Measurements from ENCODE around the gene GDPD2.

GDPD2 gene

DNA sequence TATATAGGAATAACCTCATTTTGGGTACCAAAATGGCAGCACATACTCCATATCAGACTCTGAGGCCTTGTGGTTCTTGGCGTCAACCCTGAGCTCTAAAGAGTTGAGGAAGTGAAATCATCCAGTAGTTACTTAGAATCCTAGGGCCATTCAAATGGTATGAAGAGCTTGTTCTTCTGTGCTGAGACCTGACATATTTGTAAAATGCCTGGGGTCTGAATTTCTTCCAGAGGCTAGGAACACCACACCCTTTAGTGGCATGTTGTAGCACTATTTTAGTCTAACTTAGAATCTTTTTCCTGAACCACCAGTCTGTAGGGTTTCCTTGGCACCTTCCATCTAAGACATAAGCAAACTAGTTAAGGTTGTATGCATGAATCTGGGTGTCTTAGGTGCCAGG is 18.1 kb upstream of the GDPD2 start:
- TF ChIP-seq TEAD4 (IDR thresholded peaks at IDR 0.05) (no peak), FOXM1 (IDR thresholded peaks at IDR 0.05; ENCODE audit: borderline replicate concordance, low read depth) (no peak), EP300 (IDR thresholded peaks at IDR 0.05; ENCODE audit: borderline replicate concordance) (no peak)

DNA sequence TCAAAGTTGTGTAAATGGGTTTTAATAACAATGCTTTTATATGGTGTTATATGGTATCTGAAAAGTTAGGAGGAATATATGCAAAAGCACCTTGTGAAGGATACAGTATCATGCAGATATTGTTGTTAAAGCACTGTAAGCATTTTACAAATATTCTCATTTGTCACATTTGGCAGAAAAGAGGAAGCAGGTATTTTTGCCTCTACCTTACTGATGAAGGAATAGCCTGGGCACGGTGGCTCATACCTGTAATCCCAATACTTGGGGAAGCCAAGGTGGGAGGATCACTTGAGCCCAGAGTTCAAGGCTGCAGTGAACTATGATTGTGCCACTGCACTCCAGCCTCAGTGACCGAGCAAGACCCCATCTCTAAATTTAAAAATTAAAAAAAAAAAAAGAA is 12.2 kb upstream of the GDPD2 start:
- TF ChIP-seq TAF1 (IDR thresholded peaks at IDR 0.05; ENCODE audit: low read depth): no peak
- no peak for TF ChIP-seq ZBTB7A (IDR thresholded peaks at IDR 0.05; ENCODE audit: low read depth)
- TF ChIP-seq RAD21 (IDR thresholded peaks at IDR 0.05; ENCODE audit: low read depth): no peak
- no peak for TF ChIP-seq TEAD4 (IDR thresholded peaks at IDR 0.05)
- TF ChIP-seq TCF12 (IDR thresholded peaks at IDR 0.05; ENCODE audit: low read depth): no peak
- TF ChIP-seq, protein P1, sequence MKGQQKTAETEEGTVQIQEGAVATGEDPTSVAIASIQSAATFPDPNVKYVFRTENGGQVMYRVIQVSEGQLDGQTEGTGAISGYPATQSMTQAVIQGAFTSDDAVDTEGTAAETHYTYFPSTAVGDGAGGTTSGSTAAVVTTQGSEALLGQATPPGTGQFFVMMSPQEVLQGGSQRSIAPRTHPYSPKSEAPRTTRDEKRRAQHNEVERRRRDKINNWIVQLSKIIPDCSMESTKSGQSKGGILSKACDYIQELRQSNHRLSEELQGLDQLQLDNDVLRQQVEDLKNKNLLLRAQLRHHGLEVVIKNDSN (IDR thresholded peaks at IDR 0.05): no peak
- no peak for TF ChIP-seq CEBPB (IDR thresholded peaks at IDR 0.05)
- no peak for TF ChIP-seq FOXM1 (IDR thresholded peaks at IDR 0.05; ENCODE audit: borderline replicate concordance, low read depth)
- TF ChIP-seq EGR1 (IDR thresholded peaks at IDR 0.05): no peak
- no peak for TF ChIP-seq YY1 (IDR thresholded peaks at IDR 0.05; ENCODE audit: low read depth)
- no peak for TF ChIP-seq CREB1 (IDR thresholded peaks at IDR 0.05; ENCODE audit: low read depth)
- TF ChIP-seq EP300 (IDR thresholded peaks at IDR 0.05; ENCODE audit: borderline replicate concordance): no peak
- TF ChIP-seq, protein P2, sequence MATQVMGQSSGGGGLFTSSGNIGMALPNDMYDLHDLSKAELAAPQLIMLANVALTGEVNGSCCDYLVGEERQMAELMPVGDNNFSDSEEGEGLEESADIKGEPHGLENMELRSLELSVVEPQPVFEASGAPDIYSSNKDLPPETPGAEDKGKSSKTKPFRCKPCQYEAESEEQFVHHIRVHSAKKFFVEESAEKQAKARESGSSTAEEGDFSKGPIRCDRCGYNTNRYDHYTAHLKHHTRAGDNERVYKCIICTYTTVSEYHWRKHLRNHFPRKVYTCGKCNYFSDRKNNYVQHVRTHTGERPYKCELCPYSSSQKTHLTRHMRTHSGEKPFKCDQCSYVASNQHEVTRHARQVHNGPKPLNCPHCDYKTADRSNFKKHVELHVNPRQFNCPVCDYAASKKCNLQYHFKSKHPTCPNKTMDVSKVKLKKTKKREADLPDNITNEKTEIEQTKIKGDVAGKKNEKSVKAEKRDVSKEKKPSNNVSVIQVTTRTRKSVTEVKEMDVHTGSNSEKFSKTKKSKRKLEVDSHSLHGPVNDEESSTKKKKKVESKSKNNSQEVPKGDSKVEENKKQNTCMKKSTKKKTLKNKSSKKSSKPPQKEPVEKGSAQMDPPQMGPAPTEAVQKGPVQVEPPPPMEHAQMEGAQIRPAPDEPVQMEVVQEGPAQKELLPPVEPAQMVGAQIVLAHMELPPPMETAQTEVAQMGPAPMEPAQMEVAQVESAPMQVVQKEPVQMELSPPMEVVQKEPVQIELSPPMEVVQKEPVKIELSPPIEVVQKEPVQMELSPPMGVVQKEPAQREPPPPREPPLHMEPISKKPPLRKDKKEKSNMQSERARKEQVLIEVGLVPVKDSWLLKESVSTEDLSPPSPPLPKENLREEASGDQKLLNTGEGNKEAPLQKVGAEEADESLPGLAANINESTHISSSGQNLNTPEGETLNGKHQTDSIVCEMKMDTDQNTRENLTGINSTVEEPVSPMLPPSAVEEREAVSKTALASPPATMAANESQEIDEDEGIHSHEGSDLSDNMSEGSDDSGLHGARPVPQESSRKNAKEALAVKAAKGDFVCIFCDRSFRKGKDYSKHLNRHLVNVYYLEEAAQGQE (IDR thresholded peaks at IDR 0.05; ENCODE audit: low read depth): no peak

DNA sequence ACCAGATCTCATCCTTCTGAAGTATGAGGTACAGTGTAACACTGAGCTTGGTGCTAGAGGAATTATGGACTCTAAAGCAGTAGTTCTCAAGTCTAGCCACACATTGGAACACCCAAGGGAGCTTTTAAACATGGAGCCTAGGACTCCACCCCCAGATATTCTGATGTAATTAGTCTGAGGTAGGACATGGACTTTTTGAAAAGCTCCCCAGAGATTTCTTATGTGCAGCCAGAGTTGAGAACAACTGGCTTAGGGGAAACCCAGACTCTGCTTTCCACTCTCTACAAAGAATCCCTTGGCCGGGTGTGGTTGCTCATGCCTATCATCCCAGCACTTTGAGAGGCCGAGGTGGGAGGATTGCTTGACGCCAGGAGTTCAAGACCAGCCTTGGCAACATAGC is 11.6 kb upstream of the GDPD2 start:
- TF ChIP-seq ZBTB7A (IDR thresholded peaks at IDR 0.05; ENCODE audit: low read depth): no peak
- no peak for TF ChIP-seq YY1 (IDR thresholded peaks at IDR 0.05; ENCODE audit: low read depth)
- no peak for TF ChIP-seq TEAD4 (IDR thresholded peaks at IDR 0.05)
- TF ChIP-seq CEBPB (IDR thresholded peaks at IDR 0.05): no peak
- TF ChIP-seq FOXM1 (IDR thresholded peaks at IDR 0.05; ENCODE audit: borderline replicate concordance, low read depth): no peak
- TF ChIP-seq RAD21 (IDR thresholded peaks at IDR 0.05; ENCODE audit: low read depth): no peak
- TF ChIP-seq EP300 (IDR thresholded peaks at IDR 0.05; ENCODE audit: borderline replicate concordance): no peak

DNA sequence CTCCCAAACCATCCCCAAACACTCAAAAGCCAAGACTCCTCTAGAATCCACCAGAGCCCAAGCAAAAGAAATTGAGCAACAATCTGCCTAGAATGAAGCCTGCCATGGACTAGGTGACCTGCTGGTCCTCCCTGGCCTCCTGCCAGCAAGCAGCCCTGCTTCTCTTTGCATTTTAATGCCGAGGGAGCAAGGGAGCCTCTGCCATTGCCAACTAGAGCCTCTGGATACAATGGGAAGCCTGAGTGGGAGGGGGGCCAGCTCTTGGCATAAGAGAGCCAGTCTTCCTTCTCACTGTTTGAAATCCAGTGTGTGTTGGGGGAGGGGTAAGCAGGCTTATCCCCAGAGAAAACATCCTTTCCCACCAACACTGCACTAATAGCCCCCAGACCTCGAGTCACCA is 1.5 kb upstream of the GDPD2 start:
- no peak for TF ChIP-seq TAF1 (IDR thresholded peaks at IDR 0.05; ENCODE audit: low read depth)
- no peak for TF ChIP-seq CEBPB (IDR thresholded peaks at IDR 0.05)
- TF ChIP-seq CREB1 (IDR thresholded peaks at IDR 0.05; ENCODE audit: low read depth): no peak
- TF ChIP-seq, protein P3, sequence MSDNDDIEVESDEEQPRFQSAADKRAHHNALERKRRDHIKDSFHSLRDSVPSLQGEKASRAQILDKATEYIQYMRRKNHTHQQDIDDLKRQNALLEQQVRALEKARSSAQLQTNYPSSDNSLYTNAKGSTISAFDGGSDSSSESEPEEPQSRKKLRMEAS (IDR thresholded peaks at IDR 0.05): no peak
- TF ChIP-seq TCF12 (IDR thresholded peaks at IDR 0.05; ENCODE audit: low read depth): no peak
- TF ChIP-seq, protein P1 (IDR thresholded peaks at IDR 0.05): no peak
- TF ChIP-seq RAD21 (IDR thresholded peaks at IDR 0.05; ENCODE audit: low read depth): no peak
- TF ChIP-seq NFIC (IDR thresholded peaks at IDR 0.05): no peak
- no peak for TF ChIP-seq YY1 (IDR thresholded peaks at IDR 0.05; ENCODE audit: low read depth)
- TF ChIP-seq FOXM1 (IDR thresholded peaks at IDR 0.05; ENCODE audit: borderline replicate concordance, low read depth): no peak
- TF ChIP-seq, protein P2 (IDR thresholded peaks at IDR 0.05; ENCODE audit: low read depth): no peak
- no peak for TF ChIP-seq EP300 (IDR thresholded peaks at IDR 0.05; ENCODE audit: borderline replicate concordance)
- no peak for TF ChIP-seq TEAD4 (IDR thresholded peaks at IDR 0.05)
- no peak for TF ChIP-seq EGR1 (IDR thresholded peaks at IDR 0.05)
- TF ChIP-seq ZBTB7A (IDR thresholded peaks at IDR 0.05; ENCODE audit: low read depth): no peak

DNA sequence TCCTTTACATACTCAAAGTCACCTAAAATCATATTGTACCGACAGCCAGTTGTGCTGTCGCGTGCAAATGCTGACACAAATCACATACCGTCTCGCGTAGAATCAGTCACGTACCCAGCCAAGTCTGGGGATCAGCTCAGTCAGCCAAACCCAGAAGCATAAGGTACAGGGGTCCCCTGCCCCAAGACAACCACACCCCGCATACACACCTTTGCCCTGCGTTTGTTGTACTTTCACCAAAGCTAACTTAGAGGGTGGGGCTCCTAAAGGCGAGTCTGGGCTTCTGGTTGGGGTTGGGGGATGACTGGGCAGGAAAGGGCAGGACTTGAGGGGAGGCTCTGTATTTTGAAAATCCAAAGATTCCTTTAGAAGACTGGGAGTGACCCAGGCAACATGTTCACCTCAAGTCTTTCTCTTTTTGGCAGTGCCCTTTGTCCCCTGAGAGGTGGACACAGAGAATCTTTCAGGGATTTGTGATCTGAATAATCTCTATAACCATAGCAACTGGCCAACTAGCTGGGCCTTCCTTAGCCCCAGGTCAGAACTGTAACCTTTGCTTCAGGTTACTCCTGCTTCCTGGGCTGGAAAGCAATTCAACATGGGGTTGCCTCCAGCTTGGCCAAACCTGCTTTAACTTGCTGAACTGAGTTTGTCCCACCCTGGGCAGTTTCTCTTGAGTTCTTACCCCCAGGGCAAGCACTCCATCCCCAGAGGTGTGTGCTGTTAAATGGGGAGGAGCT is 992 bp downstream of the GDPD2 start:
- no peak for TF ChIP-seq TEAD4 (IDR thresholded peaks at IDR 0.05)

DNA sequence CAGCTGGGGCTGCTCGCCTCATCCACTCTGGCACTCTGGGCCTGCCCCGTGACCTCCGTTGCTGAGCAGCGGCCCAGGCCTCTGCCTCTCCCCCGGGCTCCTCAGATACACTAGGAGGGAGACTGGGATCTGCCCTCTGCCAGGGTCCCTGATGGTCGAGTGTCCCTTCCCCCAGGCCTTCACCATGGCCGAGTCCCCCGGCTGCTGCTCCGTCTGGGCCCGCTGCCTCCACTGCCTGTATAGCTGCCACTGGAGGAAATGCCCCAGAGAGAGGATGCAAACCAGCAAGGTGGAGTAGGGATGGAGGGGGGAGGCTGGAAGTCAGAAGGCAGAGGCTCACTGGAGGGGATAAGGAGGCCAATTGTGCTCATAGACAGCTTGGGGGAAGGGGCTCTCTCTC is 1.7 kb downstream of the GDPD2 start:
- no peak for TF ChIP-seq EGR1 (IDR thresholded peaks at IDR 0.05)
- TF ChIP-seq FOXM1 (IDR thresholded peaks at IDR 0.05; ENCODE audit: borderline replicate concordance, low read depth): no peak
- no peak for TF ChIP-seq YY1 (IDR thresholded peaks at IDR 0.05; ENCODE audit: low read depth)
- TF ChIP-seq CEBPB (IDR thresholded peaks at IDR 0.05): no peak
- TF ChIP-seq RAD21 (IDR thresholded peaks at IDR 0.05; ENCODE audit: low read depth): no peak
- no peak for TF ChIP-seq NFIC (IDR thresholded peaks at IDR 0.05)
- no peak for TF ChIP-seq EP300 (IDR thresholded peaks at IDR 0.05; ENCODE audit: borderline replicate concordance)
- TF ChIP-seq, protein P1 (IDR thresholded peaks at IDR 0.05): no peak
- TF ChIP-seq TAF1 (IDR thresholded peaks at IDR 0.05; ENCODE audit: low read depth): no peak
- TF ChIP-seq, protein P2 (IDR thresholded peaks at IDR 0.05; ENCODE audit: low read depth): no peak
- TF ChIP-seq, protein P3 (IDR thresholded peaks at IDR 0.05): no peak
- TF ChIP-seq CREB1 (IDR thresholded peaks at IDR 0.05; ENCODE audit: low read depth): no peak
- no peak for TF ChIP-seq TEAD4 (IDR thresholded peaks at IDR 0.05)
- no peak for TF ChIP-seq ZBTB7A (IDR thresholded peaks at IDR 0.05; ENCODE audit: low read depth)
- TF ChIP-seq TCF12 (IDR thresholded peaks at IDR 0.05; ENCODE audit: low read depth): no peak

All from Ishikawa (cell line).